ENCODE data around the gene KIF1A.

- TF ChIP-seq CTCF (IDR thresholded peaks at IDR 0.05; ENCODE audit: control extremely low read depth in 1 of 3, insufficient read depth in 1 of 3, low read depth in 1 of 3, low read length in 3 of 3) (no peak), BCL11A (IDR thresholded peaks at IDR 0.05; ENCODE audit: low read depth in 2 of 2, low read length in 2 of 2) (no peak), POLR2A (IDR thresholded peaks at IDR 0.05; ENCODE audit: control extremely low read depth in 1 of 2, low read depth in 2 of 2, low read length in 2 of 2) (no peak; a peak in 1 of 3 replicates), EZH2 (IDR thresholded peaks at IDR 0.05; ENCODE audit: low read depth, low read length, severe bottlenecking) (no peak), TCF12 (IDR thresholded peaks at IDR 0.05; ENCODE audit: low read depth, low read length) (no peak), FOSL1 (IDR thresholded peaks at IDR 0.05; ENCODE audit: insufficient read depth, low read depth, low read length) (no peak), RFX5 (IDR thresholded peaks at IDR 0.05; ENCODE audit: borderline replicate concordance, low read depth, low read length) (no peak), USF2 (IDR thresholded peaks at IDR 0.05; ENCODE audit: low read length) (no peak), CBX8 (IDR thresholded peaks at IDR 0.05; ENCODE audit: borderline replicate concordance, low read depth, low read length) (no peak), NRF1 (IDR thresholded peaks at IDR 0.05; ENCODE audit: low read depth, low read length) (no peak), EP300 (IDR thresholded peaks at IDR 0.05; ENCODE audit: borderline replicate concordance in 1 of 2, low read depth in 2 of 2, low read length in 2 of 2) (no peak)
Measured at GRCh38 chr2:240815761-240816583, 4.0 kb downstream of the KIF1A start.
